ENCODE data around the gene CIAO2B. TPM values are rescaled to one million over a fixed set of nuclear protein-coding genes. Genes with fewer than 3 reads are reported as not detected.

Gene CIAO2B
- total RNA-seq, 2 donors from 2014 or later, result 75.3 to 118 TPM

GRCh38 chr16:66903544-66904427 is 30.4 kb downstream of the CIAO2B start:
- Histone ChIP-seq H3K4me3 (peak overlapping the region; percentile 26 to 42), H3K4me1 (peaks cover 0 to 85% of the 10 kb centered on the region in 2 donors)
- no peak for DNase-seq (ENCODE audit: low spot score)

GRCh38 chr16:66902648-66903543 is 31.3 kb downstream of the CIAO2B start:
- Histone ChIP-seq H3K4me3 (no peak overlapping the region), H3K4me1 (peaks cover 0 to 88% of the 10 kb centered on the region in 2 donors), H3K27ac (peak overlapping the region; percentile 90 to 96), H3K9me3 (no peaks in the 10 kb centered on the region), H3K36me3 (no peaks in the 10 kb centered on the region), H3K27me3 (no peaks in the 10 kb centered on the region)
- TF ChIP-seq CTCF (IDR thresholded peaks at IDR 0.05), result no peak
- DNase-seq (ENCODE audit: low spot score), result no peak

More at GRCh38 chr16:66903544-66904427, 30.4 kb downstream of the CIAO2B start:
- no peak for TF ChIP-seq CTCF (IDR thresholded peaks at IDR 0.05)
- no peaks in the 10 kb centered on the region for H3K27me3 ChIP-seq
- H3K36me3 ChIP-seq, result no peaks in the 10 kb centered on the region
- peak overlapping the region; percentile 90 to 96 for H3K27ac ChIP-seq
- no peaks in the 10 kb centered on the region for H3K9me3 ChIP-seq

GRCh38 chr16:66901626-66902025 is 32.6 kb downstream of the CIAO2B start:
- H3K4me3 ChIP-seq, result no peak overlapping the region
- H3K36me3 ChIP-seq, result no peaks in the 10 kb centered on the region
- peaks cover 0 to 75% of the 10 kb centered on the region in 2 donors for H3K4me1 ChIP-seq
- H3K27ac ChIP-seq, result peak overlapping the region; percentile 90 to 96
- DNase-seq (ENCODE audit: low spot score), result no peak
- H3K27me3 ChIP-seq, result no peaks in the 10 kb centered on the region
- H3K9me3 ChIP-seq, result no peaks in the 10 kb centered on the region
- TF ChIP-seq CTCF (IDR thresholded peaks at IDR 0.05), result no peak

- Histone ChIP-seq H3K36me3 (no peaks in the 10 kb centered on the region), H3K27me3 (no peaks in the 10 kb centered on the region), H3K4me3 (no peak overlapping the region), H3K27ac (peak overlapping the region; percentile 90 to 96), H3K9me3 (no peaks in the 10 kb centered on the region), H3K4me1 (peaks cover 0 to 67% of the 10 kb centered on the region in 2 donors)
- no peak for DNase-seq (ENCODE audit: low spot score)
- no peak for TF ChIP-seq CTCF (IDR thresholded peaks at IDR 0.05)
Measured at GRCh38 chr16:66900721-66901441, 33.3 kb downstream of the CIAO2B start.

GRCh38 chr16:66899945-66900710 is 34.1 kb downstream of the CIAO2B start:
- TF ChIP-seq CTCF (IDR thresholded peaks at IDR 0.05), result no peak
- Histone ChIP-seq H3K27ac (peak overlapping the region; percentile 90 to 96), H3K4me3 (no peak overlapping the region), H3K36me3 (no peaks in the 10 kb centered on the region), H3K9me3 (no peaks in the 10 kb centered on the region), H3K4me1 (peaks cover 0 to 63% of the 10 kb centered on the region in 2 donors), H3K27me3 (no peaks in the 10 kb centered on the region)
- peak; percentile 88 for DNase-seq (ENCODE audit: low spot score)
